ENCODE measurements around the gene FBLN5.

DNA sequence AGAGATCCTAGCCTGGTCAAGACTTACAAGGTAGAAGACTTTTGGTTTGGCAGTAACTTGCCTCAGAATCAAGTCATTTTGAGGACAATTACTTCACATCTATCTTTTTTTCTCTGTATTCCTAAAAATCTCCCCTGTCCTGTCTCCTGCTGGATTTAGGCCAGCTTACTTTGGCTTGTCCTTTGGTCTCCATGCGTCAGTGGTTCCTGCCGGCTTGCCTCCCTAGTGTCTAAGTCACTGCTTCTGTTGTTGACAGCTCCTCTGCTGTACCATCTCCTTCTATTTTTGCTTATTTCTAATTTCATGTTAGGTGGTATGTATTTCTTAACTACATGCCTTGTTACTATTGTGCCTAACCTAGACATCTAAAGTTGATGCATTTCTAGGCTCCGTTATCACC lies 39.7 kb upstream of the FBLN5 start:
- TF ChIP-seq, protein P1, sequence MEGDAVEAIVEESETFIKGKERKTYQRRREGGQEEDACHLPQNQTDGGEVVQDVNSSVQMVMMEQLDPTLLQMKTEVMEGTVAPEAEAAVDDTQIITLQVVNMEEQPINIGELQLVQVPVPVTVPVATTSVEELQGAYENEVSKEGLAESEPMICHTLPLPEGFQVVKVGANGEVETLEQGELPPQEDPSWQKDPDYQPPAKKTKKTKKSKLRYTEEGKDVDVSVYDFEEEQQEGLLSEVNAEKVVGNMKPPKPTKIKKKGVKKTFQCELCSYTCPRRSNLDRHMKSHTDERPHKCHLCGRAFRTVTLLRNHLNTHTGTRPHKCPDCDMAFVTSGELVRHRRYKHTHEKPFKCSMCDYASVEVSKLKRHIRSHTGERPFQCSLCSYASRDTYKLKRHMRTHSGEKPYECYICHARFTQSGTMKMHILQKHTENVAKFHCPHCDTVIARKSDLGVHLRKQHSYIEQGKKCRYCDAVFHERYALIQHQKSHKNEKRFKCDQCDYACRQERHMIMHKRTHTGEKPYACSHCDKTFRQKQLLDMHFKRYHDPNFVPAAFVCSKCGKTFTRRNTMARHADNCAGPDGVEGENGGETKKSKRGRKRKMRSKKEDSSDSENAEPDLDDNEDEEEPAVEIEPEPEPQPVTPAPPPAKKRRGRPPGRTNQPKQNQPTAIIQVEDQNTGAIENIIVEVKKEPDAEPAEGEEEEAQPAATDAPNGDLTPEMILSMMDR (IDR thresholded peaks at IDR 0.05; ENCODE audit: low read depth, low read length, missing input control): no peak
- TF ChIP-seq YY1 (IDR thresholded peaks at IDR 0.05) (no peak), FOXA1 (IDR thresholded peaks at IDR 0.05) (no peak), TAF1 (conservative IDR thresholded peaks at IDR 0.05) (no peak), RAD21 (IDR thresholded peaks at IDR 0.05) (no peak)
- TF ChIP-seq, protein P2, sequence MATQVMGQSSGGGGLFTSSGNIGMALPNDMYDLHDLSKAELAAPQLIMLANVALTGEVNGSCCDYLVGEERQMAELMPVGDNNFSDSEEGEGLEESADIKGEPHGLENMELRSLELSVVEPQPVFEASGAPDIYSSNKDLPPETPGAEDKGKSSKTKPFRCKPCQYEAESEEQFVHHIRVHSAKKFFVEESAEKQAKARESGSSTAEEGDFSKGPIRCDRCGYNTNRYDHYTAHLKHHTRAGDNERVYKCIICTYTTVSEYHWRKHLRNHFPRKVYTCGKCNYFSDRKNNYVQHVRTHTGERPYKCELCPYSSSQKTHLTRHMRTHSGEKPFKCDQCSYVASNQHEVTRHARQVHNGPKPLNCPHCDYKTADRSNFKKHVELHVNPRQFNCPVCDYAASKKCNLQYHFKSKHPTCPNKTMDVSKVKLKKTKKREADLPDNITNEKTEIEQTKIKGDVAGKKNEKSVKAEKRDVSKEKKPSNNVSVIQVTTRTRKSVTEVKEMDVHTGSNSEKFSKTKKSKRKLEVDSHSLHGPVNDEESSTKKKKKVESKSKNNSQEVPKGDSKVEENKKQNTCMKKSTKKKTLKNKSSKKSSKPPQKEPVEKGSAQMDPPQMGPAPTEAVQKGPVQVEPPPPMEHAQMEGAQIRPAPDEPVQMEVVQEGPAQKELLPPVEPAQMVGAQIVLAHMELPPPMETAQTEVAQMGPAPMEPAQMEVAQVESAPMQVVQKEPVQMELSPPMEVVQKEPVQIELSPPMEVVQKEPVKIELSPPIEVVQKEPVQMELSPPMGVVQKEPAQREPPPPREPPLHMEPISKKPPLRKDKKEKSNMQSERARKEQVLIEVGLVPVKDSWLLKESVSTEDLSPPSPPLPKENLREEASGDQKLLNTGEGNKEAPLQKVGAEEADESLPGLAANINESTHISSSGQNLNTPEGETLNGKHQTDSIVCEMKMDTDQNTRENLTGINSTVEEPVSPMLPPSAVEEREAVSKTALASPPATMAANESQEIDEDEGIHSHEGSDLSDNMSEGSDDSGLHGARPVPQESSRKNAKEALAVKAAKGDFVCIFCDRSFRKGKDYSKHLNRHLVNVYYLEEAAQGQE (IDR thresholded peaks at IDR 0.05): no peak
- TF ChIP-seq, protein P3, sequence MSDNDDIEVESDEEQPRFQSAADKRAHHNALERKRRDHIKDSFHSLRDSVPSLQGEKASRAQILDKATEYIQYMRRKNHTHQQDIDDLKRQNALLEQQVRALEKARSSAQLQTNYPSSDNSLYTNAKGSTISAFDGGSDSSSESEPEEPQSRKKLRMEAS (IDR thresholded peaks at IDR 0.05): no peak
- TF ChIP-seq, protein P4, sequence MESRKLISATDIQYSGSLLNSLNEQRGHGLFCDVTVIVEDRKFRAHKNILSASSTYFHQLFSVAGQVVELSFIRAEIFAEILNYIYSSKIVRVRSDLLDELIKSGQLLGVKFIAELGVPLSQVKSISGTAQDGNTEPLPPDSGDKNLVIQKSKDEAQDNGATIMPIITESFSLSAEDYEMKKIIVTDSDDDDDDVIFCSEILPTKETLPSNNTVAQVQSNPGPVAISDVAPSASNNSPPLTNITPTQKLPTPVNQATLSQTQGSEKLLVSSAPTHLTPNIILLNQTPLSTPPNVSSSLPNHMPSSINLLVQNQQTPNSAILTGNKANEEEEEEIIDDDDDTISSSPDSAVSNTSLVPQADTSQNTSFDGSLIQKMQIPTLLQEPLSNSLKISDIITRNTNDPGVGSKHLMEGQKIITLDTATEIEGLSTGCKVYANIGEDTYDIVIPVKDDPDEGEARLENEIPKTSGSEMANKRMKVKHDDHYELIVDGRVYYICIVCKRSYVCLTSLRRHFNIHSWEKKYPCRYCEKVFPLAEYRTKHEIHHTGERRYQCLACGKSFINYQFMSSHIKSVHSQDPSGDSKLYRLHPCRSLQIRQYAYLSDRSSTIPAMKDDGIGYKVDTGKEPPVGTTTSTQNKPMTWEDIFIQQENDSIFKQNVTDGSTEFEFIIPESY (IDR thresholded peaks at IDR 0.05): no peak

All from liver (tissue), 3 donors.